Suprapubic skin (tissue), 4 donors: ENCODE results near the gene EVA1A. TPM values are rescaled to one million over a fixed set of nuclear protein-coding genes. Genes with fewer than 3 reads are reported as not detected.

ENCODE experiments used
- DNase-seq, 2 donors: peaks; one replicate each; pipeline ENCODE4 v3.0.0-alpha.2; 2019; ENCODE audit warnings: low spot score in 2 of 2
- H3K27ac ChIP-seq: fragments of 200-600 bp; sonication (generic); one replicate; pipeline ENCODE4 v1.5.1; 2019
- H3K27me3 ChIP-seq: fragments of 200-600 bp; sonication (generic); one replicate; pipeline ENCODE4 v1.5.1; 2019
- H3K36me3 ChIP-seq: fragments of 200-600 bp; sonication (generic); one replicate; pipeline ENCODE4 v1.5.1; 2019
- H3K4me1 ChIP-seq: fragments of 200-600 bp; sonication (generic); one replicate; pipeline ENCODE4 v1.5.1; 2019
- H3K4me3 ChIP-seq: fragments of 200-600 bp; sonication (generic); one replicate; pipeline ENCODE4 v1.5.1; 2019; ENCODE audit warnings: mild to moderate bottlenecking
- H3K9me3 ChIP-seq: fragments of 200-600 bp; sonication (generic); one replicate; pipeline ENCODE4 v1.5.1; 2019
- EP300 ChIP-seq: sonication (generic); formaldehyde crosslinking; IDR thresholded peaks from one replicate; pipeline ENCODE4 v1.6.1; 2017; ENCODE audit warnings: antibody characterized with exemption
- POLR2A ChIP-seq, 2 donors: fragments of 450-650 bp; IDR thresholded peaks; one replicate each; pipeline ENCODE4 v1.6.1; 2017; ENCODE audit warnings: antibody characterized with exemption in 2 of 2, mild to moderate bottlenecking in 2 of 2, moderate library complexity in 2 of 2
- POLR2AphosphoS5 ChIP-seq, 3 donors: sonication (generic); formaldehyde crosslinking; IDR thresholded peaks; one replicate each; pipeline ENCODE4 v1.6.1; 2017; ENCODE audit warnings: antibody characterized with exemption in 3 of 3
- WGBS: methylation state at CpG from one replicate; pipeline ENCODE4 v1.1.5; 2018; 5-methylcytosine and 5-hydroxymethylcytosine counted together
- total RNA-seq, 4 donors: library from RNA; depleted of rRNA; stranded (reverse); fragments of >200 nt; gene quantifications; one replicate each; pipeline ENCODE4 v1.1.0, GENCODE V29; 2016
- TF ChIP-seq, protein P1 (sequence below), 2 donors: fragments of 200-600 bp in 1 of 2; fragments of 450-650 bp in 1 of 2; sonication (generic) in 1 of 2; IDR thresholded peaks; one replicate each; pipeline ENCODE4 v1.5.1; 2016 to 2019; ENCODE audit warnings: antibody characterized with exemption in 2 of 2, mild to moderate bottlenecking in 1 of 2, moderate library complexity in 1 of 2

Gene EVA1A, protein sequence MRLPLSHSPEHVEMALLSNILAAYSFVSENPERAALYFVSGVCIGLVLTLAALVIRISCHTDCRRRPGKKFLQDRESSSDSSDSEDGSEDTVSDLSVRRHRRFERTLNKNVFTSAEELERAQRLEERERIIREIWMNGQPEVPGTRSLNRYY
- total RNA-seq: 10 to 100 TPM in 1 of 4 donors, 1 to 10 TPM in 3; 5.7 to 11.4 (median 7.9) TPM

DNA sequence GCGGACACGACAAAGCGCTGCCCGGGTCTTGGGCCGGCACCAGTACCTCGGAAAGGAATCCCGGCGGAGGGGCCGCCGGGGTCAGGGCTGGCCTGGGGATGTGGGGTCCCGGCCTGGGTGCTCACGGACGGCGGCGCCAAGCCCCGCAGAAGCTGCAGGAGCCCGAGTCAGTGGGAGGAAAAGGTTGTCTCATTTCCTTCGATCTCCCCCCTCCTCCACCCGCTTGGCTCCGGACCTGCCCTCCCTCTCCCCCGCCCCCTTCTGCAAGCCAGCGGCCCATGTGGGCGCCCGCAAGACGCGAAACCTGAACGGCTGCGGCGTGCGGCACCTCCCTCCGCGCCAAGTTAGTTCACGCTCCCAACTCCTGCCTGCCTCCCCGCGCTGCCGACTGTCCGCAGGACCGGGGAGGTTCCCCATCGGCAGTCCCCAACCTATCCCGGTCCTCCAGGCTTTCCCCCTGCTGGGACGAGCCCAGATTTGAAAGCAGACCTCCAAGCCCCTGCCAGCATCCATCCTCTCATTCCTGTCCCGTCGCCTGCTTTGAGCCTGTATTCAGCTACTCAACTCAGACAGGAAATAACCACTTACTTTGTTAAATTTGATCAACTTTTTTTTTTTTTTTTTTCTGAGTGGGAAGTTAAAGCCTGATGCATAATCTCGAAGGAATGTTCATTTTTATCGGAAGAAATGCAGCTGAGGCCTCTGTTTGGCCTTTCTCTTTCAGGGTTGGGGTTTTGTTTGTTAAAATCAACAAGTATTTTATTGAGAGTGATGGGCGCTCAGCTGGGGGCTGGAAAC lies at the start of gene EVA1A:
Gene EVA1A, minus strand, starts transcription at position 172 of the 798 bp plus-strand sequence. CDS start 42,799 bp downstream, outside the sequence.
- Histone ChIP-seq H3K9me3 (no peaks in the 10 kb centered on the region), H3K4me3 (peak within 1 kb of the TSS; percentile 62), H3K4me1 (peaks cover 15% of the 10 kb centered on the region), H3K27me3 (peaks cover 10% of the 10 kb centered on the region), H3K36me3 (no peaks in the 10 kb centered on the region), H3K27ac (peak within 1 kb of the TSS; percentile 77)
- no peak for DNase-seq
- WGBS: 3% methylated on average over 29 of the region's 46 CpGs
- TF ChIP-seq POLR2AphosphoS5 (IDR thresholded peaks at IDR 0.05): no peak
- TF ChIP-seq, protein P1, sequence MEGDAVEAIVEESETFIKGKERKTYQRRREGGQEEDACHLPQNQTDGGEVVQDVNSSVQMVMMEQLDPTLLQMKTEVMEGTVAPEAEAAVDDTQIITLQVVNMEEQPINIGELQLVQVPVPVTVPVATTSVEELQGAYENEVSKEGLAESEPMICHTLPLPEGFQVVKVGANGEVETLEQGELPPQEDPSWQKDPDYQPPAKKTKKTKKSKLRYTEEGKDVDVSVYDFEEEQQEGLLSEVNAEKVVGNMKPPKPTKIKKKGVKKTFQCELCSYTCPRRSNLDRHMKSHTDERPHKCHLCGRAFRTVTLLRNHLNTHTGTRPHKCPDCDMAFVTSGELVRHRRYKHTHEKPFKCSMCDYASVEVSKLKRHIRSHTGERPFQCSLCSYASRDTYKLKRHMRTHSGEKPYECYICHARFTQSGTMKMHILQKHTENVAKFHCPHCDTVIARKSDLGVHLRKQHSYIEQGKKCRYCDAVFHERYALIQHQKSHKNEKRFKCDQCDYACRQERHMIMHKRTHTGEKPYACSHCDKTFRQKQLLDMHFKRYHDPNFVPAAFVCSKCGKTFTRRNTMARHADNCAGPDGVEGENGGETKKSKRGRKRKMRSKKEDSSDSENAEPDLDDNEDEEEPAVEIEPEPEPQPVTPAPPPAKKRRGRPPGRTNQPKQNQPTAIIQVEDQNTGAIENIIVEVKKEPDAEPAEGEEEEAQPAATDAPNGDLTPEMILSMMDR (IDR thresholded peaks at IDR 0.05): no peak
- TF ChIP-seq POLR2A (IDR thresholded peaks at IDR 0.05): no peak
- TF ChIP-seq EP300: no peak

DNA sequence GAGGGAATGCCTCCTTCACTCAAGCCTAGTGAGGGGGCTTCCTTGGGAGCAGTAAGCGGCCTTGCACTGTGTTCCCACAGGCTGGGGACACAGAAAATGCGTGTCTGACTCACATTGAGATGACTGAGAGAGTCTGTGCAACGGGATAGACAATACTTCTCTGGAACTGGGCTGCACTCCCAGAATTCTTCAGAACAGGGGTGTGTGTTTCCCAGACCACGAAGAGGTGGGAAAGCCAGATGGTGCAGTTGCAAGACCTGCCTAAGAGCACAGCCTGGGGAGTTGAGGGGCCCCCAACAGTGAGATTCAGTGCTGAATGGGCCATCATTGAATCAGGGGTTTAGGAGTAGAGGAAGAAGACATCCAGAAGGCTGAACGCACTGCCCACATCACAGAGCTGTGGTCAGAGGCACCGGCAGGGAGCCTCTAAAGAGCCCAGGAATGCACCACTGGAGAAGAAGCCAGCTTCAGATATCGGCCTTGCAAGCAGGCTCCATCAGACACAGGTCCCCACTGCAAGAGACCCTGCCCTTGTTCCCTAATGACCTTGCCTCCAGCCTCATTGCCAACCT lies 49.3 kb upstream of the EVA1A start:
- WGBS: 71% methylated on average over 4 of the region's 7 CpGs
- Histone ChIP-seq H3K4me1 (peaks cover 10% of the 10 kb centered on the region), H3K4me3 (no peak overlapping the region), H3K9me3 (no peaks in the 10 kb centered on the region), H3K27me3 (peaks cover 17% of the 10 kb centered on the region), H3K27ac (no peak overlapping the region), H3K36me3 (no peaks in the 10 kb centered on the region)
- no peak for TF ChIP-seq EP300
- TF ChIP-seq, protein P1 (IDR thresholded peaks at IDR 0.05): no peak
- no peak for TF ChIP-seq POLR2AphosphoS5 (IDR thresholded peaks at IDR 0.05)
- no peak for TF ChIP-seq POLR2A (IDR thresholded peaks at IDR 0.05)
- DNase-seq: no peak

DNA sequence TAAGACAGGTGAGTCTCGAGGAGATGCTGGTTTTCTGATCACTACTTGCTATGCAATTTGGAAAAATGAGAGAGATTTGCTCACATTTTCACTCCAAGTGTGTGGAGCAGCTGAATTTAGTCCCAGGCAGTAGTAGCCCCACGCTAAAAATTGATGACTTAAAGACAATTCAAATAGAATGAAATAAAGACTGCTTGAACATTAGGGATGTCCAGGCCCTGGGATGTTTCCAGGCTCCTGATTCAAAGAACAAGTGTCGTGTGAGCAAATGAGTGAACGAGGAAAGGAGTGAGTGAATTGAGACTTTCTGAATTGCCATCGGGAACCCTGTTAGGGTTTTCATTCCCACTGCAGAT lies 48.6 kb upstream of the EVA1A start:
- TF ChIP-seq POLR2AphosphoS5 (IDR thresholded peaks at IDR 0.05): no peak
- no peak for TF ChIP-seq EP300
- no peak for TF ChIP-seq POLR2A (IDR thresholded peaks at IDR 0.05)
- TF ChIP-seq, protein P1 (IDR thresholded peaks at IDR 0.05): no peak
- WGBS: 52% methylated on average over 5 of the region's 5 CpGs
- Histone ChIP-seq H3K9me3 (no peaks in the 10 kb centered on the region), H3K36me3 (no peaks in the 10 kb centered on the region), H3K27ac (no peak overlapping the region), H3K27me3 (peaks cover 17% of the 10 kb centered on the region), H3K4me1 (peaks cover 10% of the 10 kb centered on the region), H3K4me3 (peak overlapping the region; percentile 24)
- DNase-seq: no peak

DNA sequence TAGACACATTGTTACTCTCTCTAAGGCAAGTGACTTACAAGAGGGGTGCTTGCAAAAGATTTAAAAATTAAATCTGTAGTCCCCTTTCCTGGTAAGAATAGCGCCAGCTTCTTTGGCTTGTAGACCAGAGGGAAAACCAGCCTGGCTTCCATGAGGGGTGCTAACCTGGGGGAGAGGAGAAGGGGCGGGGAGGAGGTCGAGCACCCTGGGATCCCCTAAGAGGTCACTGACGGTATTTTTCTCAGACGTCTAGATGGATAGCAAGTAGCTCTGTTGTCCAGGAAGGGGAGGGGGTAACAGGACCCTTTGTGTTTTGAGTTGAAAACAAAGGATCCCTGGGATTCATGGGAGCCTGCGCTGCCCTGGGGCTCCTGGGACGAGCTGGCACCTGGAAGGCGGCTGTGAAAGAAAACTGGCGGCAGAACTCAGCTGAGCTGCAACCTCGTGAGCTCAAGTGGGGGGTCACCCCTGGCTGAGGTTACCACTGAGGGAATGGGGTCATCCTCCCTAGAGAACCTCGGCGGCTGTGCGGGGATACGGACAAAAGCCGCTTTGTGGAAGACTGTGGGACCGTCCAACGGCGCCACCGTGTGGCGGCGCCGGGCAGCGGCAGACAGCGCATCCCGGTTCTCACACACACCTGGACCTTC lies 48.1 kb upstream of the EVA1A start:
- peaks cover 10% of the 10 kb centered on the region for H3K4me1 ChIP-seq
- peak overlapping the region; percentile 24 for H3K4me3 ChIP-seq
- DNase-seq: no peak
- no peaks in the 10 kb centered on the region for H3K9me3 ChIP-seq
- peaks cover 17% of the 10 kb centered on the region for H3K27me3 ChIP-seq
- no peaks in the 10 kb centered on the region for H3K36me3 ChIP-seq
- no peak overlapping the region for H3K27ac ChIP-seq
- 13% methylated on average over 24 of the region's 25 CpGs for WGBS
- no peak for TF ChIP-seq POLR2AphosphoS5 (IDR thresholded peaks at IDR 0.05)
- TF ChIP-seq, protein P1 (IDR thresholded peaks at IDR 0.05): peak; percentile 71 to 89
- TF ChIP-seq POLR2A (IDR thresholded peaks at IDR 0.05): no peak
